Kidney (tissue), 14 donors: ENCODE measurements around the gene APOLD1. TPM values are rescaled to one million over a fixed set of nuclear protein-coding genes. Genes with fewer than 3 reads are reported as not detected.
"Not testable (repeated sequence)": the region's sequence is repeated elsewhere in the genome, so short reads cannot be mapped to it uniquely, and the experiment has no call there.

Source experiments
- DNase-seq, 5 donors: peaks; one replicate each; pipeline ENCODE4 v3.0.0-alpha.2; 2013 to 2020
- FAIRE-seq: peaks from 2 replicates; lab custom pipeline; 2012; peaks lifted over from hg19 to GRCh38; lab: Jason Lieb, UNC
- H3K27ac ChIP-seq, 2 donors: one replicate each; pipeline ENCODE4 v1.7.0; 2013; ENCODE audit warnings: low read depth in 2 of 2, low read length in 2 of 2, inconsistent platforms in 1 of 2
- H3K27me3 ChIP-seq: one replicate; pipeline ENCODE4 v1.7.1; 2013; ENCODE audit warnings: low read length, inconsistent platforms; ENCODE audit not compliant: control insufficient read depth, insufficient read depth
- H3K36me3 ChIP-seq, 3 donors: one replicate each; pipeline versions ENCODE4 v1.7.0 to v1.7.1; 2013; ENCODE audit warnings: low read length in 3 of 3, control low read depth in 1 of 3, inconsistent platforms in 1 of 3; ENCODE audit not compliant: insufficient read depth in 3 of 3, control insufficient read depth in 2 of 3
- H3K4me1 ChIP-seq, 3 donors: one replicate each; pipeline versions ENCODE4 v1.7.0 to v1.7.1; 2013; ENCODE audit warnings: low read length in 3 of 3, inconsistent platforms in 1 of 3, low read depth in 1 of 3; ENCODE audit not compliant: control insufficient read depth in 2 of 3, insufficient read depth in 2 of 3
- H3K4me3 ChIP-seq, 3 donors: one replicate each; pipeline versions ENCODE4 v1.7.0 to v1.8.1; 2013; ENCODE audit warnings: low read length in 3 of 3, control low read depth in 1 of 3, inconsistent platforms in 1 of 3
- H3K9ac ChIP-seq, 3 donors: one replicate each; pipeline versions ENCODE4 v1.7.0 to v1.7.1; 2013; ENCODE audit warnings: low read length in 3 of 3, control low read depth in 1 of 3, inconsistent platforms in 1 of 3
- H3K9me3 ChIP-seq, 3 donors: one replicate each; pipeline versions ENCODE4 v1.7.0 to v1.7.1; 2013; ENCODE audit warnings: low read length in 3 of 3, control low read depth in 1 of 3, inconsistent platforms in 1 of 3; ENCODE audit not compliant: control insufficient read depth in 2 of 3, insufficient read depth in 1 of 3
- CTCF ChIP-seq: IDR thresholded peaks from 3 replicates; pipeline ENCODE4 v1.5.1; 2012; ENCODE audit warnings: mild to moderate bottlenecking, moderate library complexity, borderline replicate concordance; ENCODE audit not compliant: insufficient read depth; ENCODE audit errors: extremely low read depth
- intact Hi-C: fragments of 100-400 bp; cut with DNase I; formaldehyde crosslinking; loops from one replicate; pipeline ENCODE4 v1.11.1; 2022
- polyA plus RNA-seq: library from polyadenylated mRNA; stranded (reverse); fragments of 350-450 nt; fragmentation: Illumina TruSeq; extraction: RNeasy Lipid Tissue Mini Kit (QIAGEN cat#74804); gene quantifications from one replicate; pipeline ENCODE4 v1.2.3, GENCODE V29; 2014; ENCODE audit warnings: low read depth, low replicate concordance; ENCODE audit not compliant: insufficient read depth
- total RNA-seq: library from RNA; stranded (reverse); fragmentation: NEBNext Ultra II Directional; extraction: Animal tissue kit (Norgen Biotek cat#: 25700); gene quantifications from one replicate; pipeline ENCODE4 v1.2.1, GENCODE V29; 2021
- donor health status: control.
- donor health status: control.
- donor health status: control.
- donor health status: control.
- donor health status: control.
- donor health status: DM: yes; HTN: yes; CAD: no.
- donor health status: Normal renal cell carcinoma (clear cell type).

APOLD1 gene
- total and polyA plus RNA-seq, 2 donors from 2014 or later = 4.5 to 18.9 TPM

- intact Hi-C loops = no loop called here
- Histone ChIP-seq H3K27ac (no peak overlapping the region), H3K27me3 (no peaks in the 10 kb centered on the region), H3K9me3 (no peaks in the 10 kb centered on the region), H3K4me3 (no peak overlapping the region), H3K9ac (no peak overlapping the region), H3K36me3 (no peaks in the 10 kb centered on the region), H3K4me1 (peaks cover 0 to 3% (median 0%) of the 10 kb centered on the region in 3 donors)
- DNase-seq (no peak), FAIRE-seq (no peak)
- no peak for TF ChIP-seq CTCF
These were observed 15.1 kb downstream of the APOLD1 start for GRCh38 chr12:12800406-12801180.

GRCh38 chr12:12801656-12802055 is 16.2 kb downstream of the APOLD1 start:
- DNase-seq, H3K4me1 ChIP-seq, H3K27ac ChIP-seq, FAIRE-seq, intact Hi-C loops, H3K9me3 ChIP-seq, H3K27me3 ChIP-seq, H3K4me3 ChIP-seq, H3K36me3 ChIP-seq, H3K9ac ChIP-seq: not testable (repeated sequence)

- Histone ChIP-seq H3K4me3 (no peak overlapping the region), H3K9ac (no peak overlapping the region), H3K4me1 (peaks cover 0 to 3% (median 0%) of the 10 kb centered on the region in 3 donors), H3K9me3 (no peaks in the 10 kb centered on the region), H3K27ac (no peak overlapping the region), H3K36me3 (no peaks in the 10 kb centered on the region), H3K27me3 (no peaks in the 10 kb centered on the region)
- intact Hi-C loops = no loop called here
- FAIRE-seq (no peak), DNase-seq (peak in 1 of 5 donors; percentile 93)
- no peak for TF ChIP-seq CTCF
These were observed 17.7 kb downstream of the APOLD1 start for GRCh38 chr12:12803186-12803585.

GRCh38 chr12:12804011-12804410 is 18.6 kb downstream of the APOLD1 start:
- no peak for TF ChIP-seq CTCF
- Histone ChIP-seq H3K9ac (no peak overlapping the region), H3K4me3 (no peak overlapping the region), H3K27me3 (no peaks in the 10 kb centered on the region), H3K27ac (no peak overlapping the region), H3K4me1 (peaks cover 0 to 3% (median 0%) of the 10 kb centered on the region in 3 donors), H3K36me3 (no peaks in the 10 kb centered on the region), H3K9me3 (no peaks in the 10 kb centered on the region)
- FAIRE-seq (no peak), DNase-seq (no peak)
- intact Hi-C loops = no loop called here
